OCI-LY1 (cell line): ENCODE data around the gene TXNL4B.

Experiments
- H2AFZ ChIP-seq: fragments of 200-600 bp; sonication (generic), shearing (Covaris generic); 2 replicates; pipeline ENCODE4 v1.6.0; 2014; ENCODE audit warnings: antibody characterized with exemption, mild to moderate bottlenecking, low read length
- H3F3A ChIP-seq: fragments of 200-600 bp; sonication (generic), shearing (Covaris generic); 2 replicates; pipeline ENCODE4 v1.6.0; 2014; ENCODE audit warnings: mild to moderate bottlenecking, antibody characterized with exemption, low read length, moderate library complexity; ENCODE audit not compliant: insufficient read depth
- H3K27ac ChIP-seq: fragments of 200-600 bp; sonication (generic); 2 replicates; pipeline ENCODE4 v1.5.1; 2014; ENCODE audit warnings: low read length, mixed run types, mild to moderate bottlenecking, low read depth; ENCODE audit not compliant: poor library complexity, severe bottlenecking
- H3K27me3 ChIP-seq: fragments of 200-600 bp; sonication (generic); 2 replicates; pipeline ENCODE4 v1.6.0; 2014; ENCODE audit warnings: antibody characterized with exemption, mild to moderate bottlenecking, low read length, moderate library complexity; ENCODE audit not compliant: insufficient read depth
- H3K36me3 ChIP-seq: fragments of 200-600 bp; sonication (generic); 2 replicates; pipeline ENCODE4 v1.6.1; 2014; ENCODE audit warnings: mild to moderate bottlenecking, antibody characterized with exemption, low read length, moderate library complexity, mixed read lengths; ENCODE audit not compliant: insufficient read depth
- H3K4me1 ChIP-seq: fragments of 200-600 bp; sonication (generic); 2 replicates; pipeline ENCODE4 v1.5.1; 2014; ENCODE audit warnings: mild to moderate bottlenecking, low read length, moderate library complexity; ENCODE audit not compliant: insufficient read depth, severe bottlenecking
- H3K4me2 ChIP-seq: fragments of 200-600 bp; sonication (generic), shearing (Covaris generic); 2 replicates; pipeline ENCODE4 v1.6.1; 2014; ENCODE audit warnings: low read length
- H3K4me3 ChIP-seq: fragments of 200-600 bp; sonication (generic); 2 replicates; pipeline ENCODE4 v1.5.1; 2014; ENCODE audit warnings: low read length, low read depth, mild to moderate bottlenecking, mixed read lengths; ENCODE audit not compliant: poor library complexity, severe bottlenecking
- H3K79me2 ChIP-seq: fragments of 200-600 bp; shearing (Covaris generic); 2 replicates; pipeline ENCODE4 v1.6.1; 2016; ENCODE audit warnings: mixed run types, low read length, mixed read lengths; ENCODE audit not compliant: insufficient read depth
- H3K9ac ChIP-seq: fragments of 200-600 bp; sonication (generic), shearing (Covaris generic); 2 replicates; pipeline ENCODE4 v1.6.1; 2014; ENCODE audit warnings: mild to moderate bottlenecking, low read length, mixed read lengths
- H3K9me2 ChIP-seq: fragments of 200-600 bp; sonication (generic), shearing (Covaris generic); 2 replicates; pipeline ENCODE4 v1.6.1; 2014; ENCODE audit warnings: low read depth, mild to moderate bottlenecking, low read length, mixed read lengths
- H3K9me3 ChIP-seq: fragments of 200-600 bp; shearing (Covaris generic); 2 replicates; pipeline ENCODE4 v1.6.1; 2014; ENCODE audit warnings: low read length, mixed read lengths
- H4K20me1 ChIP-seq: fragments of 200-600 bp; sonication (generic), shearing (Covaris generic); 2 replicates; pipeline ENCODE4 v1.6.0; 2016; ENCODE audit warnings: mild to moderate bottlenecking, low read length; ENCODE audit not compliant: insufficient read depth
- EZH2 ChIP-seq: fragments of 200-600 bp; sonication (generic), shearing (Covaris generic); IDR thresholded peaks from 2 replicates; pipeline ENCODE4 v1.8.0; 2017; ENCODE audit warnings: borderline replicate concordance, mixed run types, mild to moderate bottlenecking, antibody characterized with exemption, low read length, moderate library complexity, mixed read lengths
- TF ChIP-seq, protein P1 (sequence below): fragments of 200-600 bp; sonication (generic), shearing (Covaris generic); IDR thresholded peaks from 2 replicates; pipeline ENCODE4 v1.5.1; 2017; ENCODE audit warnings: mild to moderate bottlenecking, antibody characterized with exemption, low read length, moderate library complexity, mixed read lengths

The TXNL4B gene

GRCh38 chr16:72093448-72094265 is at the start of gene TXNL4B, which contains the start of gene DHX38:
Gene TXNL4B, minus strand, starts transcription at chr16:72093620. Its CDS starts 2,871 bp downstream, at chr16:72090749.
Gene DHX38, plus strand, starts transcription at chr16:72093847. Its CDS starts 2,311 bp downstream, at chr16:72096158.
- no peaks in the 10 kb centered on the region for H3F3A ChIP-seq
- H3K4me2 ChIP-seq, result peak within 1 kb of the TSS; percentile 93
- H3K4me1 ChIP-seq, result peaks cover 29% of the 10 kb centered on the region
- H3K9me2 ChIP-seq, result no peaks in the 10 kb centered on the region
- H3K9me3 ChIP-seq, result no peaks in the 10 kb centered on the region
- no peaks in the 10 kb centered on the region for H3K27me3 ChIP-seq
- H3K4me3 ChIP-seq, result peak within 1 kb of the TSS; percentile 93
- peak within 1 kb of the TSS; percentile 92 for H3K9ac ChIP-seq
- no peaks in the 10 kb centered on the region for H4K20me1 ChIP-seq
- H3K79me2 ChIP-seq, result peaks cover 18% of the 10 kb centered on the region
- no peak for TF ChIP-seq EZH2
- TF ChIP-seq, protein P1, sequence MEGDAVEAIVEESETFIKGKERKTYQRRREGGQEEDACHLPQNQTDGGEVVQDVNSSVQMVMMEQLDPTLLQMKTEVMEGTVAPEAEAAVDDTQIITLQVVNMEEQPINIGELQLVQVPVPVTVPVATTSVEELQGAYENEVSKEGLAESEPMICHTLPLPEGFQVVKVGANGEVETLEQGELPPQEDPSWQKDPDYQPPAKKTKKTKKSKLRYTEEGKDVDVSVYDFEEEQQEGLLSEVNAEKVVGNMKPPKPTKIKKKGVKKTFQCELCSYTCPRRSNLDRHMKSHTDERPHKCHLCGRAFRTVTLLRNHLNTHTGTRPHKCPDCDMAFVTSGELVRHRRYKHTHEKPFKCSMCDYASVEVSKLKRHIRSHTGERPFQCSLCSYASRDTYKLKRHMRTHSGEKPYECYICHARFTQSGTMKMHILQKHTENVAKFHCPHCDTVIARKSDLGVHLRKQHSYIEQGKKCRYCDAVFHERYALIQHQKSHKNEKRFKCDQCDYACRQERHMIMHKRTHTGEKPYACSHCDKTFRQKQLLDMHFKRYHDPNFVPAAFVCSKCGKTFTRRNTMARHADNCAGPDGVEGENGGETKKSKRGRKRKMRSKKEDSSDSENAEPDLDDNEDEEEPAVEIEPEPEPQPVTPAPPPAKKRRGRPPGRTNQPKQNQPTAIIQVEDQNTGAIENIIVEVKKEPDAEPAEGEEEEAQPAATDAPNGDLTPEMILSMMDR, result no peak
- peak within 1 kb of the TSS; percentile 58 for H3K27ac ChIP-seq
- H3K36me3 ChIP-seq, result peaks cover 42% of the 10 kb centered on the region
- no peak within 1 kb of the TSS; the same call in 1 of the 2 replicates for H2AFZ ChIP-seq

GRCh38 chr16:72142476-72142875 is 49.1 kb upstream of the TXNL4B start:
- Histone ChIP-seq H3K9ac (no peak overlapping the region), H3K9me2 (no peaks in the 10 kb centered on the region), H3K4me2 (no peak overlapping the region), H3K27me3 (no peaks in the 10 kb centered on the region), H3F3A (no peaks in the 10 kb centered on the region), H3K4me3 (no peak overlapping the region), H3K36me3 (no peaks in the 10 kb centered on the region), H4K20me1 (no peaks in the 10 kb centered on the region), H3K9me3 (no peaks in the 10 kb centered on the region), H3K79me2 (no peaks in the 10 kb centered on the region), H2AFZ (no peak overlapping the region), H3K27ac (no peak overlapping the region), H3K4me1 (no peaks in the 10 kb centered on the region)
- TF ChIP-seq, protein P1, result no peak
- TF ChIP-seq EZH2, result no peak

DNA sequence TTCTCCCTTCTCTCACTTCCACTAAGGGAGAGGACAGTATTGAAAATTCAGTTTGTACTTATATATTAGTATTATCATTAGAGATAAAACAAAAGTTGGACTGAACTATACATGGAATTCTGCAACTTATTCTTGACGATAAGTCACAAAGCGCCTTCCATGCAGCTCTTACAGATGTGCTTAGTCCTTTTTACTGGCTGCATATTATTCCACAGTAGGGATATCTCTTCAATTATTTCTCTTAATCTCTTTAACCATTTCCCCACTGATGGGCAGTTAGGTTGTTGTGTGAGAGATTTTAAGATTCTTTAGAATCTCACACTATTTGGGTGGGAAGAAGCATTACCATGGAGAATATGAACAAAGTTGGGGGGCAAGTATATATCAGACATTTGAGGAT is 46.5 kb upstream of the TXNL4B start:
- H3K36me3 ChIP-seq, result no peaks in the 10 kb centered on the region

More for the DNA sequence above, 46.5 kb upstream of the TXNL4B start:
- no peak overlapping the region for H3K4me2 ChIP-seq
- no peak overlapping the region for H3K27ac ChIP-seq
- no peak overlapping the region for H3K4me3 ChIP-seq
- H2AFZ ChIP-seq, result no peak overlapping the region
- no peaks in the 10 kb centered on the region for H4K20me1 ChIP-seq
- no peaks in the 10 kb centered on the region for H3F3A ChIP-seq
- H3K4me1 ChIP-seq, result no peaks in the 10 kb centered on the region
- no peak overlapping the region for H3K9ac ChIP-seq
- no peak for TF ChIP-seq EZH2
- TF ChIP-seq, protein P1, result no peak
- no peaks in the 10 kb centered on the region for H3K27me3 ChIP-seq
- H3K9me3 ChIP-seq, result no peaks in the 10 kb centered on the region
- no peaks in the 10 kb centered on the region for H3K9me2 ChIP-seq
- no peaks in the 10 kb centered on the region for H3K79me2 ChIP-seq
